ENCODE measurements around the gene PEX1. TPM values are rescaled to one million over a fixed set of nuclear protein-coding genes. Genes with fewer than 3 reads are reported as not detected.

Gene PEX1
- total and polyA plus RNA-seq, 2 of the 4 experiments (the other 2 are of a cell fraction) = 8.1 to 12.7 TPM

- Histone ChIP-seq H3K9me3 (ENCODE audit: control insufficient read depth, insufficient read depth, low read length) (no peaks in the 10 kb centered on the region), H3K4ac (ENCODE audit: low read depth, low read length) (no peak overlapping the region), H3K36me3 (ENCODE audit: control insufficient read depth, insufficient read depth, low read length) (peaks cover 18% of the 10 kb centered on the region), H3K4me3 (ENCODE audit: insufficient read depth, low read depth, low read length) (no peak overlapping the region), H3K4me2 (ENCODE audit: low read depth, low read length) (no peak overlapping the region), H3K18ac (ENCODE audit: low read depth, low read length) (no peak overlapping the region), H2BK15ac (ENCODE audit: low read depth, low read length) (no peak overlapping the region), H3K79me1 (ENCODE audit: low read depth in 1 of 2, low read length in 2 of 2) (no peaks in the 10 kb centered on the region), H3K23ac (ENCODE audit: low read depth, low read length) (no peak overlapping the region), H4K20me1 (ENCODE audit: insufficient read depth, low read length) (no peaks in the 10 kb centered on the region), H4K8ac (ENCODE audit: low read depth in 2 of 2, low read length in 2 of 2) (no peak overlapping the region), H2AK5ac (ENCODE audit: low read depth, low read length) (no peak overlapping the region), H4K91ac (ENCODE audit: insufficient read depth, low read depth, low read length) (no peak overlapping the region), H3K14ac (replicated peaks; ENCODE audit: low read depth, low read length) (no peak overlapping the region), H3K27ac (ENCODE audit: insufficient read depth, low read length) (no peak overlapping the region), H2BK120ac (ENCODE audit: low read depth, low read length) (no peak overlapping the region), H2BK5ac (ENCODE audit: low read depth, low read length, poor library complexity, severe bottlenecking) (no peak overlapping the region), H2AK9ac (replicated peaks; ENCODE audit: low read depth, low read length, poor library complexity) (no peak overlapping the region), H2BK20ac (ENCODE audit: low read depth, low read length) (no peak overlapping the region), H3K9me1 (ENCODE audit: insufficient read depth, low read length) (no peaks in the 10 kb centered on the region), H2AFZ (replicated peaks; ENCODE audit: low read length, poor library complexity) (no peak overlapping the region), H3K9ac (ENCODE audit: low read depth, low read length) (no peak overlapping the region), H3K27me3 (ENCODE audit: control insufficient read depth, insufficient read depth, low read length) (no peaks in the 10 kb centered on the region), H4K5ac (ENCODE audit: low read depth, low read length) (no peak overlapping the region), H3K56ac (ENCODE audit: extremely low read depth, insufficient read depth, low read length) (no peak overlapping the region), H3K4me1 (ENCODE audit: control insufficient read depth, insufficient read depth, low read length) (no peaks in the 10 kb centered on the region)
- no CpG with 5 or more reads among the region's 2 CpGs for WGBS, 2 experiments (ENCODE audit: extremely low coverage in 2 of 2, insufficient read length in 1 of 2)
- ATAC-seq (ENCODE audit: low read depth) (no peak), DNase-seq (no peak)
- dilution Hi-C loops (cut with HindIII; ENCODE audit: low sequenced_read_pairs, unreplicated experiment) (no loop called here), in situ Hi-C loops (cut with MboI; ENCODE audit: low sequenced_read_pairs) (no loop called here), intact Hi-C loops (cut with micrococcal nuclease) (no loop called here)
- no TSS peak for BruUV-seq (replicated peaks)
- TF ChIP-seq NFE2L2 (IDR thresholded peaks at IDR 0.05; ENCODE audit: low read depth, low read length) = no peak
- TF ChIP-seq RCOR1 (IDR thresholded peaks at IDR 0.05; ENCODE audit: insufficient replicate concordance, low read length) = no peak
- no peak for TF ChIP-seq CTCF (conservative IDR thresholded peaks at IDR 0.05; ENCODE audit: low read depth, low read length)
- no peak for TF ChIP-seq RFX5 (IDR thresholded peaks at IDR 0.05; ENCODE audit: low read depth, low read length)
- TF ChIP-seq SMC3 (IDR thresholded peaks at IDR 0.05; ENCODE audit: low read depth, low read length) = no peak
- TF ChIP-seq USF2 (IDR thresholded peaks at IDR 0.05; ENCODE audit: low read depth, low read length) = no peak
- TF ChIP-seq POLR2A (IDR thresholded peaks at IDR 0.05; ENCODE audit: low read depth, low read length) = no peak
- ChIA-PET CTCF (no interaction called here), POLR2A (ENCODE audit: unreplicated experiment) (no interaction called here)
Measured at GRCh38 chr7:92498557-92498956, 29.8 kb downstream of the PEX1 start.

Measured in IMR-90 (cell line).